OCI-LY1 (cell line): ENCODE data around the gene UXT.
"Not testable (repeated sequence)": the region's sequence is repeated elsewhere in the genome, so short reads cannot be mapped to it uniquely, and the experiment has no call there.

Experiments
- H2AFZ ChIP-seq: fragments of 200-600 bp; sonication (generic), shearing (Covaris generic); 2 replicates; pipeline ENCODE4 v1.6.0; 2014; ENCODE audit warnings: antibody characterized with exemption, mild to moderate bottlenecking, low read length
- H3F3A ChIP-seq: fragments of 200-600 bp; sonication (generic), shearing (Covaris generic); 2 replicates; pipeline ENCODE4 v1.6.0; 2014; ENCODE audit warnings: mild to moderate bottlenecking, antibody characterized with exemption, low read length, moderate library complexity; ENCODE audit not compliant: insufficient read depth
- H3K27ac ChIP-seq: fragments of 200-600 bp; sonication (generic); 2 replicates; pipeline ENCODE4 v1.5.1; 2014; ENCODE audit warnings: low read length, mixed run types, mild to moderate bottlenecking, low read depth; ENCODE audit not compliant: poor library complexity, severe bottlenecking
- H3K27me3 ChIP-seq: fragments of 200-600 bp; sonication (generic); 2 replicates; pipeline ENCODE4 v1.6.0; 2014; ENCODE audit warnings: antibody characterized with exemption, mild to moderate bottlenecking, low read length, moderate library complexity; ENCODE audit not compliant: insufficient read depth
- H3K36me3 ChIP-seq: fragments of 200-600 bp; sonication (generic); 2 replicates; pipeline ENCODE4 v1.6.1; 2014; ENCODE audit warnings: mild to moderate bottlenecking, antibody characterized with exemption, low read length, moderate library complexity, mixed read lengths; ENCODE audit not compliant: insufficient read depth
- H3K4me1 ChIP-seq: fragments of 200-600 bp; sonication (generic); 2 replicates; pipeline ENCODE4 v1.5.1; 2014; ENCODE audit warnings: mild to moderate bottlenecking, low read length, moderate library complexity; ENCODE audit not compliant: insufficient read depth, severe bottlenecking
- H3K4me2 ChIP-seq: fragments of 200-600 bp; sonication (generic), shearing (Covaris generic); 2 replicates; pipeline ENCODE4 v1.6.1; 2014; ENCODE audit warnings: low read length
- H3K4me3 ChIP-seq: fragments of 200-600 bp; sonication (generic); 2 replicates; pipeline ENCODE4 v1.5.1; 2014; ENCODE audit warnings: low read length, low read depth, mild to moderate bottlenecking, mixed read lengths; ENCODE audit not compliant: poor library complexity, severe bottlenecking
- H3K79me2 ChIP-seq: fragments of 200-600 bp; shearing (Covaris generic); 2 replicates; pipeline ENCODE4 v1.6.1; 2016; ENCODE audit warnings: mixed run types, low read length, mixed read lengths; ENCODE audit not compliant: insufficient read depth
- H3K9ac ChIP-seq: fragments of 200-600 bp; sonication (generic), shearing (Covaris generic); 2 replicates; pipeline ENCODE4 v1.6.1; 2014; ENCODE audit warnings: mild to moderate bottlenecking, low read length, mixed read lengths
- H3K9me2 ChIP-seq: fragments of 200-600 bp; sonication (generic), shearing (Covaris generic); 2 replicates; pipeline ENCODE4 v1.6.1; 2014; ENCODE audit warnings: low read depth, mild to moderate bottlenecking, low read length, mixed read lengths
- H3K9me3 ChIP-seq: fragments of 200-600 bp; shearing (Covaris generic); 2 replicates; pipeline ENCODE4 v1.6.1; 2014; ENCODE audit warnings: low read length, mixed read lengths
- H4K20me1 ChIP-seq: fragments of 200-600 bp; sonication (generic), shearing (Covaris generic); 2 replicates; pipeline ENCODE4 v1.6.0; 2016; ENCODE audit warnings: mild to moderate bottlenecking, low read length; ENCODE audit not compliant: insufficient read depth
- EZH2 ChIP-seq: fragments of 200-600 bp; sonication (generic), shearing (Covaris generic); IDR thresholded peaks from 2 replicates; pipeline ENCODE4 v1.8.0; 2017; ENCODE audit warnings: borderline replicate concordance, mixed run types, mild to moderate bottlenecking, antibody characterized with exemption, low read length, moderate library complexity, mixed read lengths
- TF ChIP-seq, protein P1 (sequence below): fragments of 200-600 bp; sonication (generic), shearing (Covaris generic); IDR thresholded peaks from 2 replicates; pipeline ENCODE4 v1.5.1; 2017; ENCODE audit warnings: mild to moderate bottlenecking, antibody characterized with exemption, low read length, moderate library complexity, mixed read lengths

The UXT gene

GRCh38 chrX:47687263-47687662 lies 28.3 kb upstream of the UXT start:
- H3K9me3 ChIP-seq: no peaks in the 10 kb centered on the region
- no peaks in the 10 kb centered on the region for H3K9me2 ChIP-seq
- no peak overlapping the region for H3K4me3 ChIP-seq
- no peaks in the 10 kb centered on the region for H3F3A ChIP-seq
- no peak overlapping the region for H3K27ac ChIP-seq
- TF ChIP-seq, protein P1, sequence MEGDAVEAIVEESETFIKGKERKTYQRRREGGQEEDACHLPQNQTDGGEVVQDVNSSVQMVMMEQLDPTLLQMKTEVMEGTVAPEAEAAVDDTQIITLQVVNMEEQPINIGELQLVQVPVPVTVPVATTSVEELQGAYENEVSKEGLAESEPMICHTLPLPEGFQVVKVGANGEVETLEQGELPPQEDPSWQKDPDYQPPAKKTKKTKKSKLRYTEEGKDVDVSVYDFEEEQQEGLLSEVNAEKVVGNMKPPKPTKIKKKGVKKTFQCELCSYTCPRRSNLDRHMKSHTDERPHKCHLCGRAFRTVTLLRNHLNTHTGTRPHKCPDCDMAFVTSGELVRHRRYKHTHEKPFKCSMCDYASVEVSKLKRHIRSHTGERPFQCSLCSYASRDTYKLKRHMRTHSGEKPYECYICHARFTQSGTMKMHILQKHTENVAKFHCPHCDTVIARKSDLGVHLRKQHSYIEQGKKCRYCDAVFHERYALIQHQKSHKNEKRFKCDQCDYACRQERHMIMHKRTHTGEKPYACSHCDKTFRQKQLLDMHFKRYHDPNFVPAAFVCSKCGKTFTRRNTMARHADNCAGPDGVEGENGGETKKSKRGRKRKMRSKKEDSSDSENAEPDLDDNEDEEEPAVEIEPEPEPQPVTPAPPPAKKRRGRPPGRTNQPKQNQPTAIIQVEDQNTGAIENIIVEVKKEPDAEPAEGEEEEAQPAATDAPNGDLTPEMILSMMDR: no peak
- no peak for TF ChIP-seq EZH2
- H3K4me2 ChIP-seq: no peak overlapping the region
- no peaks in the 10 kb centered on the region for H3K27me3 ChIP-seq
- H3K9ac ChIP-seq: no peak overlapping the region
- no peaks in the 10 kb centered on the region for H3K79me2 ChIP-seq
- no peaks in the 10 kb centered on the region for H4K20me1 ChIP-seq
- H3K4me1 ChIP-seq: no peaks in the 10 kb centered on the region
- H2AFZ ChIP-seq: no peak overlapping the region
- no peaks in the 10 kb centered on the region for H3K36me3 ChIP-seq

DNA sequence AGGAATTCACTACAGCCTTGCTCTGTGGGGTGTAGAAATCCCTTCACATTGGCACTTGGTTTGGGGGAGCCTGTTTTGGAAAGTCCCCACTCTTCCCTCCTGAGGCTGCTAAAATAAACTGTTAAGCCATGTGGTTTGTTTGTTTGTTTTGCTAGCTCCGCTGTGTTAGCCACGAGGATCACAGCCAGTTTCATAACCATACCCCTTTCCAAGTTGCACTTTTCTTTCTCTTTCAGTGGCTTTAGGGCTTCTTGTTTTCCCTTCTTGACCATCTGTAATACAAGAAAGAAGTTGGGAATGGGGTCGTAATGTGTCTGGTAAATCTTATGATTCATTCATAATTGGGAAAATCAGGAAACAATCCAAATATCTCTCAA lies 24.8 kb upstream of the UXT start:
- H2AFZ ChIP-seq: no peak overlapping the region
- no peaks in the 10 kb centered on the region for H3K9me2 ChIP-seq
- H3K36me3 ChIP-seq: no peaks in the 10 kb centered on the region
- no peaks in the 10 kb centered on the region for H3F3A ChIP-seq
- H4K20me1 ChIP-seq: no peaks in the 10 kb centered on the region
- H3K9me3 ChIP-seq: no peaks in the 10 kb centered on the region
- TF ChIP-seq, protein P1: no peak
- no peak for TF ChIP-seq EZH2
- no peaks in the 10 kb centered on the region for H3K79me2 ChIP-seq
- H3K27ac ChIP-seq: no peak overlapping the region
- H3K4me2 ChIP-seq: no peak overlapping the region
- H3K4me1 ChIP-seq: no peaks in the 10 kb centered on the region
- H3K27me3 ChIP-seq: no peaks in the 10 kb centered on the region
- H3K4me3 ChIP-seq: no peak overlapping the region
- H3K9ac ChIP-seq: no peak overlapping the region

GRCh38 chrX:47683184-47683828 lies 24.3 kb upstream of the UXT start:
- no peaks in the 10 kb centered on the region for H3F3A ChIP-seq
- H3K9ac ChIP-seq: no peak overlapping the region
- TF ChIP-seq, protein P1: no peak
- no peak for TF ChIP-seq EZH2
- H4K20me1 ChIP-seq: no peaks in the 10 kb centered on the region
- no peaks in the 10 kb centered on the region for H3K9me3 ChIP-seq
- no peaks in the 10 kb centered on the region for H3K36me3 ChIP-seq
- H3K27me3 ChIP-seq: no peaks in the 10 kb centered on the region
- H3K4me1 ChIP-seq: no peaks in the 10 kb centered on the region
- H3K4me2 ChIP-seq: no peak overlapping the region
- H3K79me2 ChIP-seq: no peaks in the 10 kb centered on the region
- no peak overlapping the region for H3K27ac ChIP-seq
- H3K9me2 ChIP-seq: no peaks in the 10 kb centered on the region
- no peak overlapping the region for H2AFZ ChIP-seq
- no peak overlapping the region for H3K4me3 ChIP-seq

DNA sequence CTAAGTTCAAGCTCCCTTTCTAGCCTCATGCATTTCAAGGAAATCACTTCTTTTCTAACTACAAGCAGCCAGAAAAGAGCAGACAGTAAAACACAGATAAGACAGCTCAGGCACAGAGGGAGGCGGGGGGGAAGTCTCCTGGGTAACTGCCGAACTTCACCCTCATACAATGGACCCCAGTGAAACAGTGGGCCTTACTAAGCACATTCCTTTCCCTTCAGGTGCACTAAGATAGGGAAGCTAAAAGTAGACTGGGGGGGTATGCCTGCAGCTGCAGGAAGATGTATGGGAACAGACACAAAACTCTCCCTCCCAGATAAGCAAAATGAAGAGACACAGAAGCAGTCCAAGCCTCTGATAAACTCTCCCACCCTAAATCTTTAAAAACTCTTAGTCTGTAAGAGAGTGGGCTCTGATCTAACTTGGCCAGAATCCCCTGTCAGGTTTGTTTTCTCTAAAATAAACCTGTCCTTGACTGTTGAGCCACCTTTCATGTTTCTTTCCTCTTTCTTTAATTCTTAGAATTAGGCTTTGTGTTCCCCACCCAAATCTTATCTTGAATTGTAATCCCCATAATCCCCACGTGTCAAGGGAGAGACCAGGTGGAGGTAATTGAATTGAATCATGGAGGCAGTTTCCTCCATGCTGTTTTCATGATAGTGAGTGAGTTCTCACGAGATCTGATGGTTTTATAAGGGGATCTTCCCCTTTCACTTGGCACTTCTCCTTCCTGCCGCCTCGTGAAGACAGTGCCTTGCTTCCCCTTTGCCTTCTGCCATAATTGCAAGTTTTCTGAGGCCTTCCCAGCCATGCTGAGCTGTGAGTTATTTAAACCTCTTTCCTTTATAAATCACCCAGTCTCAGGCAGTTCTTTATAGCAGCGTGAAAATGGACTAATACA lies 17.2 kb upstream of the UXT start:
- not testable (repeated sequence) for H3K9ac ChIP-seq, H3K4me1 ChIP-seq, H3K36me3 ChIP-seq, H3K4me3 ChIP-seq, H3K4me2 ChIP-seq, H4K20me1 ChIP-seq, H3K27ac ChIP-seq, H3K9me3 ChIP-seq, H3K9me2 ChIP-seq, H3F3A ChIP-seq, H2AFZ ChIP-seq, H3K79me2 ChIP-seq, H3K27me3 ChIP-seq
